ENCODE data around the gene SHISAL1.

SHISAL1 gene

DNA sequence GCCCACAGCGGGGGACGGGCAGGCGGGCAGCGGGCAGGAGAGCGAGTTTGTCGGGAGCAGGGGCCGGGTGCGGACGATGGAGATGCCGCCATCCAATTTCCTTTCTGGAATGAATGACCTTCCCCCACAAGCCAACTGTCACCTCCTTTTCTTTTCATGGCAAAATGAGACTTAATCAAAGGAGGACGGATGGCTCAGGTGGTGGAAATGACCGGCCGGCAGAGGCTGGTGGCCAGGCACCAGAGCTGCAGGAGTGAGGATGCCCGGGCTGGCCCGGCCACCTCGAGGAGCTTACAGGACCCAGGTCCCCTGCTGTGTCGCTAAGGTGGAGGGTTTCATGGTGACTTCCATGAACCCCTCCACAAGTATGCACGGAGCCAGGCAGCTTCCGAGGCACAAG lies 11.7 kb downstream of the SHISAL1 start:
- DNase-seq (ENCODE audit: low read depth) = no peak

DNA sequence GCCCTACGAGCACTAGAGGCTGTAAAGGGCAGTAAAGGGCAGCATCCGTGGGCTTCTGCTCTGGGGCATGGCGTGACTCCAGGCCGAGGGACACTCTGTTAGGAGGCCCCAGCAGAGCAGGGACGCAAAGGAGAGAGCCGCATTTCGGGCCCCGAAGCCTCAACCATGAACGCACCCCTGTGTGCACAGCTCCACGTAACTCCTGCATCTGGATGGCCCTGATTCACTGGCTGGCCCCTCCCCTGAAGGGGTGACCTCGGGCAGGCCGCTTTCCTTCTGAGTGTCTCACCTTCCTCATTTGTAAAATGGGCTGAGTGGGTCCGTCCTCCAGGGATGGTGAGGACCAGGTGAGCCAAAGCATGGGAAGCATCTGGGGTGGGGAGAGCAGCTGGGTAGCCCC lies 13.6 kb downstream of the SHISAL1 start:
- no peak for DNase-seq (ENCODE audit: low read depth)

DNA sequence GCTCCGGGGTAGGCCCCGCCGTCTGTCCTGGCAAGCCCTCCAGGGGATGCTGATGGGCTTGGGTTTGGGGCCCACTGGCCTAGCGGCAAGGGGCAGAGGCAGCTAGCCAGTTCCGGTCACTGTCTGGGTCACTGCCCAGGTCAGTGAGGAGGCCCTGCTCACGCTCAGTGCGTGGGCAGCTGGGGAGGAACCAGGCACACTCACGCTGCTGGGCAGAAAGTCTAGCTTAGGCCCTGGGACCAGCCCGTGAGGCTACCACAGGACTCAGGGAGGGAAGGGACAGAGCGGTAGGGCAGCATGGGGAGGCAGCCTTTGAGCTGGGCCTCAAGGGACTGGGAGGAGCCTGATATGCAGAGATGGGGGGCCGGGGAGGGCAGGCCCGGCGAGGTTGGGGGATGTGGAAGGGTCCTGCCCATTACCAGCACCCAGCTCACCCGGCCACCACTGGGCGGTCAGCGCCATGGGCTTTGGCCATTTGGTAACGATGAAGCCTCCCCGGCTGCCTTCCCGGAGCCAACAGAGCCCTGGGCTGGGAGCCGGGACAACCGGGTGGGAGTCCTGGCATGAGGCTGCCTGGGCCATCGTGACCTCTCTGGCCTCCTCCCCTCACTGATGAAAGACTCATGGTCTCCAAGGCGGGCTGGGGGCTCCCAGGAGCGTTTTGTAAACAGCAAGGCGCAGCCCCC lies 14.2 kb downstream of the SHISAL1 start:
- DNase-seq (ENCODE audit: low read depth) = no peak

DNA sequence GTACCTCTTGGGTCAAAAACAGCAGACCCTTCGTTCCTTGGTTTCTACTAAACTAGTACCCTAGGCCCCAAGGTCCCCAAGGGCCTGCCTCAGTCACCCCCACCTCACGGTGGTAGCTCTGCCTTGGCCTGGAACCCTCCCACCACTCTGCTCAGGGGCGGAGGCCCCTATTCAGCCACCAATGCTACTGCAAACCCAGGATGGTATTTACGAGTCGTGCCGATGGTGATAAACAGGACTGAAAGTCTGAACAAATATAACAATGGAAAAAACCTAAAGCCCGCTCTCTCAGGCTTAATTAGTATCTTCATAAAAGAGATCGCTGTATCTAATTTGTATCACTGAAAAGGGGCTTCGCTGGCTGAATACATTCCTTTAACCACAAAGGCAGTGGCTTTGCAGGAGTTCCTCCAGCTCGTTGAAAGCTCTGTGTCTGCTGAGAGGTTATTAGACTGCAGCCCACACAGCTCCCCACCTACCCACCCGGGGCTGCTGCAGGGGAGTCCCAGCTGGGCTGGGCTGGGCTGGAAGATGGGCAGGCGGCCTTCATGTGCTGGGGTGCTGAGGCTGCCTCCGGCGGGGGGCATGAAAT lies 15.2 kb downstream of the SHISAL1 start:
- no peak for DNase-seq (ENCODE audit: low read depth)

DNA sequence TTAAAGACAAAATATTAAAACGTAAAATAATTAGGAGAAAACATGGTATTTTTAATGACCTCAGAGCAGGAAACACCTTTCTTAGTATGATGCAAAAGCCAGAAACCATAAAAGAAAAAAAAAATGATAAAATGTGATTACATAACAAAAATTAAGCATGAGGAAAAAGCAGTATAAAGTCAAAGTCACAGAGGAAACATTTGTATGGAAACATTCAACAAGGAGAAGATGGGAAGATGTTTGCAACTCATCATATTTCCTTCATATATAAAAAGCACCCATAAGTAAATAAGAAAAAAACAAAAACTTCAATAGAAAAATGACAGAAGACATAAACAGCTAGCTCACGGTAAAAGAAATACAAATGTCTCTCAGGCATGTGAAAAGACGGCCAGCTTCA lies 17.3 kb downstream of the SHISAL1 start:
- no peak for DNase-seq (ENCODE audit: low read depth)

DNA sequence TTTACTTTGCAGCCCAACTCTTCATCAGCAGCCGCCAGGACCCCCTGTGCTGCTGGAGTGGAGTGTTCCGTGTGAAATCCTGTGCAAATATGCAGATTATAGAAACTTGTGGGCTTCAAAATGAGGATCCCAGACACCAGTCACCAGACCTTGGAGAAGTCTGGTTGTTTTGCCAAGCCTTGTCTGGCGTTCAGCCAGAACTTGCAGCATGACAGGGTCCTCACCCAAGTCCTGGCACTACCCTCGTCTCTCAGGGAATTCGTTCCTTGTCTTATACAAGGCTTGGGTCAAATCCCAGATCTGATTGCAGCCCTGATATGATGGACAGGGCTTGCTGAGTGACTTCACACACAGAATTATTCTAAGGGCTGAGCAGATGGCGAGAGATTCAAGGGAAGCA lies 18.9 kb downstream of the SHISAL1 start:
- DNase-seq (ENCODE audit: low read depth) = no peak

DNA sequence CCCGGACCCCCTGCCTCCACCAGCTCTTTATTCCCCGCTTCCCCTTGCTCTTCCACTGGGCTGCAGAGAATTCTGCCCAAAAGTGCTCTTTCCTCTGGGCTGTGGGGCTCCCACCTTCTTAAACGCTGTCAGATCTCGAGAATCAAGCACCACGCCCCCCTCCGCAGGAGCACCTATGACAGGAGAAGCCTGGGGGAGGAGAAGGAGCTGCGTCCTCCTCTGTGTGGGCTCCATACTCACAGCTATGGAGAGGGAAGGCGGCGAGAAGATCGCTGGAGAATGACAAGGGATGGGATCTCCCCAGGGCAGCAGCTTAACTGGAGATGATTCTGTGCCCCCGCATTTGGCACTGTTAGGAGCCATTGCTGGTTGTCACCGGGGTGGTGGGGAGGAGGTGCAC lies 19.7 kb downstream of the SHISAL1 start:
- DNase-seq (ENCODE audit: low read depth) = no peak

DNA sequence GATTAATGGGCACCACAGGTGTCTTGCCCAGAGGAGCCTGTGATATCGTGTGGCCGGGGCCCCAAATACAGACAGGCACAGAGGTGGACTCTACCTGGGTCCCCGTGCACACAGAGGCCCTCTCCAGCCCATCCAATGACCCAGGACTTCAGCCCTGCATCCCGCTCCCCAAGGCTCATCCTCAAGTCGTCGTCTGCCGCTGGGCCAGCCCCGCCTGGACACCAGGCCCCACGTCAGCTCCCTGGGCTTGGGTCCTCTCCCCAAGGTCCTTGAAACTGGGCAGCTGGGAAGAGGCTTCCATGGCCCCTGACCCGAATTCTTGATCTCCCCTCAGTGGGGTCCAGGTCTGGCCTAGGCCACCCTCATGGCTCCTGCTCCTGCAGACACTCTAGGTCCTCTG lies 20.2 kb downstream of the SHISAL1 start:
- no peak for DNase-seq (ENCODE audit: low read depth)

DNA sequence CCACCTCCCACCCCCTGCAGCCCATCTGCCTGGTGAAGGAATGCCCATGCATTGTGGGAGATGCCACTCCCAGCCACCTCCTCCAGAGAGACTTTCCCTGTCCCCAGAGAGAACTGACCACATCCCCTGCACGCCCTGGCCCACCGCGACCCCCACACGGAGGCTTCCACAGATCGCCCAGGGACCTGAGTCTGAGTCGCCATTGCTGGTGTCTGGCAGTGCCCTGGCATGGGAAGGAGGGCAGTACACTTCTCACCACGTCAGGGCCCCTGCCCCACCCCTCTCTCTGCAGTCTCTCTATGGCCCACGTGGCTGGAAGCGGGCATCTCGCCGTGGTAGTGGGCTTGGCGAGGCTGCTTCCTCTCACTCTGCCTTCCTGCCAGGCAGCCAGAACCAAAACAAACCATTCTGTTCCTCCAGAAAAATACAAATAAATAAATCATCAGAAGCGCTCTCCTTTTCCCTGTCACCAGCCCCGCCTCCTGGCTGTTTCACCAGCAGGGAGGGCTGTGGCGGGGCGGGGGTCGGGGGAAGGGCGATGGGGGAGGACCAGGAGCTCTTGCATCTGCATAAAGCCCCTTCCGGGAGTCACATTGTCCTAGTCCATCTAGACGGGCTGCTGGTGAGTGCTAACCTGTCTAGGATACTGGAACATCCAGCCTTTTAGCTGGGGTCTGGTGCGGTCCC lies 20.9 kb downstream of the SHISAL1 start:
- DNase-seq (ENCODE audit: low read depth) = no peak

DNA sequence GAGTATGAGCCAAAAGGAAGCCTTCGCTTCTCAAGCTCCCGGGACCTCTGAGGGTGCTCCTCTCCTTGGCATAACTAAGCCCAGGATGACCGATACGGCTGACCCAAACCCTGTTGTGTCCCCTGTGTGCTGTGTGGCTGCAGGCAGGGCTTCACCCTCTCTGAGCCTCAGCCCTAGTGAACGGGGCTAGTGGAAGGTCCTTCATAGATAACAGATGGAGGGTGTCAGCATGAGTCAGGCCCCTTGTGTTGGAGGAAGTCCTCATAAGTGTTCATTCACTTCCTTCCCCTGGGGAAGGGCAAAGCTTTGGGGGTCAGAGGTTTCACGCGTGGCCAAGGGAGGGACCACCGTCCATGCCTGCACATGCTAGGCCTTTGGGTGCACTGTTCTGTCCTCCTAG lies 21.5 kb downstream of the SHISAL1 start:
- no peak for DNase-seq (ENCODE audit: low read depth)

DNA sequence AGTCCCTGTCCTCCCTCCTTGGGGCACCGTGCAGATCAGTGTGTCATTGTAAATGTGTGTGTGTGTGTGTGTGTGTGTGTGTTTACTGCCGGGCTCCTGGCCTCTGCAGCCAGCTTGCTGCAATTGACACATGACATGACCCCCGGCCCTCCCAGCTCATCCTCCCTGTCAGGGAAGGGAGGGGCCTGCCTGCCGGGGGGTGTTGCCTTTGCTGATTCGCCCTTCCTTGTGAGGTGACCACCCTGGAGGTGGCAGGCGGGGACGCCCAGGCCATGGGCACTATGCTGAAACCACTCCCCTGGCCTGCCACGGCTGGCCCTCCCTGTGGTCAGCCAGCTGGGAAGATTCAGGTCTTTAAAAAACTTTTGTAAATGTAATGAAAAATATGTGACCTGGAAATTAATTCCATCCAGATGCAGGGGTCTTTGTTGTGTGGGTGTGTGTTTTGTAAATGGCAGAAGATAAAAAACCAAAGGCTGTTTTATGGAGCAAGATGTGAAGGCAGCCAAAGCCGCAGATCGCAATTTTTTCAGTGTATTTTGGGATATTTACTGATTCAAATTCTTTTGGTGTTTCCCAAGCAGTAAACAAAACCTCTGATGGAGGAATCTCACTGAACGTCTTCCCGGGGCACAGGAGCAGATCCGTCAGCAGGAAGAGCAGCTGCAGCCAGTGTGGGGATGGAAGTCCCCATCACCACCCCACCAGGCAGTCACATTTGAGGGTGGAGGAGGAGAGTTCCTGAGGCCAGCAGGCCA lies 23.2 kb downstream of the SHISAL1 start:
- DNase-seq (ENCODE audit: low read depth) = no peak

DNA sequence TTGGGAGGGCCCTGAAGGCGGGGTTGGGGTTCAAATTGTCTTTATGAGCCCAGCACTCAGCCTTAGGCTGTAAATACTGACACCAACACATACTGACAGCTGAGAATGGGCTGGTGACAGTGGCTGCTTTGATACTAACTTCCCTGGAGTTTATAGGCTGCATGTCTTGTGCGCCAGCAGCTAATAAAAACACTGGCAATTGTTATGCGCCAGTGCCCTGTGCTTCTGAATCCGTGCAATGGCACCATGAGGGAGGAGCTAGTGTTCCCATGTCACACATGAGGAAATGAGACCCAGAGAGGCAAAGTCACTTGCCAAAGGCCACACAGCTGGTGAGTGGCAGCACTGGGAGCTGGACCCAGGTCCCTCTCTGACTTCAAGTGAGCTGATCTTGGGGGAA lies 23.8 kb downstream of the SHISAL1 start:
- DNase-seq (ENCODE audit: low read depth) = no peak

DNA sequence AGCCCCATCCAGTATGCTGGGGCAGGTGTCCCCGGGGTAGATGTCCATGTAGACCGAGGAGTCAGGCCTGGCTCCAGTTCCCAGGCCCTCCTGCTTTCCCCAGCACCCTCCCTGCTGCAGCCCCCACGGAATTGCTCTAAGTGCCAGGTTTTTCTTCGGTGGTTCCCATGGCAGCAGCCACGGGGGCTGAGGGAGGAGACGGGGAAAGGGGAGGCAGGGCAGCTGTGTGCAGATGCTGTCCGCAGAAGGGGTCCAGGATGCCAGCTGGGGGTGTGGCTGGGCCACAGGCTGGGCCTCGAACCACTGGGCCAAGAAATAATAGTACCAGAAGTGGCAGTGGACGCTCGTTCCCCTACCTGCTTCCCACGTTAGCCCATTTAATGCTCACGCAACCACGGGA lies 25.0 kb downstream of the SHISAL1 start:
- no peak for DNase-seq (ENCODE audit: low read depth)

DNA sequence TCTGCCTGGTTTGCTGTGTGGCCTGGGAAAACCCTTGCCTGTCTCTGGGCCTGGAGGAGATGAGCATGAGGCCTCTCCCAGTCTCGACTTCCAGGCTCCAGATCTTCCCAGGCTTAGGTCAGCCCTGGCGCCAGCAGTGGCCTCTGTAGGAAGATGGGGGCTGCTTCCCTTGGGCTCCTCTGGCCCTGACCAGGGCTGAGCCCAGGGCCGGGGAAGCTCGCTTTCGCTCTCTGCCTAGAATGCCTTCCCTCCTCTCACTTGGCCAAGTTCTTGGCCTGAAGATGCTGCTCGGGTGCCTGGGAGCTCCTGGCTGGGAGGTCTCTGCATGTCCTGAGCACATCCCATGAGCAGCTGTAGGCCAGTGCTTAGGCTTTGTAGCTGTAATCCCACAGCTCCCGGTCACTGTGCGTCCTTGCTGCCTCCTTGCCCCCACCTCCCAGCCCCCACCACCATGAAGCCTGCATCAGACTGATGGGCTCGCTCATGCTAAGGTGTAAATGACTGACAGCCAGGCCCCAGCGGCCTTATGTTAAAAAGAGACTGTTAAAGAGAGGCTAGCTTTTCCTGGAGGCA lies 25.5 kb downstream of the SHISAL1 start:
- DNase-seq (ENCODE audit: low read depth) = no peak

DNA sequence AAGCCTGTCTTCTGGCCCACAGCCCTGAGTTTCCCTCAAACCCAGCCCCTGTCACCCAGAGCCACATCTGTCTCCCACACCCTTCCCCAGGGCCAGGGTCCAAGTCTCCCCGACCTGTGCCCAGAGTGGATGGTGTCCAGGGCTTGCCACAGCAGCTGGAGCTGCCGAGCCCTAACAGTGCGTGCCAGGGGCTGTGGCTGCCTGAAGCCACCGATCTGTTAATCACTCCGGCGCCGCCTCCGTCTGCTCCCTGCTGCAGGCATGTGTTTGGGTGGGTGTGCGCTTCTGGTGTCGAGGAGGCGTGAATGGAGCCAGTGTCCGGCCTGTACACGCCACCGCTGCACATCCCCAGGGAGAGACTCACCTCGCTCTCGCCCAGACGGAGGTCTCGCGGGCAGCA lies 26.1 kb downstream of the SHISAL1 start:
- no peak for DNase-seq (ENCODE audit: low read depth)

DNA sequence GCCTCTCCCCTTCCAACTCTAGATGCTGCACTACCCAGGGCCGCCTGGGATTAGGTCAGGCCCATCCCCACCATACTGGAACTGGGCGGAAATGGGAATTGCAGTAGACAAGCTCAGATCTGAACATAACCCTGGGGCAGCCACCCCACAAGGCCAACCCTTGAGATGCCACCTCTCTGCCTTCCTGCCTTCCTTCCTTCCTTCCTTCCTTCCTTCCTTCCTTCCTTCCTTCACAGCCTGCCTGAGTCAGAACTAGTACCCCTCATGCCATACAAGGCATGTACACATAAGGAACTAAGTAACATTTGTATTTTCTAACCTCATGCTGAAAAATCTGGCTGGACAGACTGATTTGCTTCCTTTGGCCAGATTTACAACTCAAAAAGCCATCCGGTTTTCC lies 28.0 kb downstream of the SHISAL1 start:
- no peak for DNase-seq (ENCODE audit: low read depth)

DNA sequence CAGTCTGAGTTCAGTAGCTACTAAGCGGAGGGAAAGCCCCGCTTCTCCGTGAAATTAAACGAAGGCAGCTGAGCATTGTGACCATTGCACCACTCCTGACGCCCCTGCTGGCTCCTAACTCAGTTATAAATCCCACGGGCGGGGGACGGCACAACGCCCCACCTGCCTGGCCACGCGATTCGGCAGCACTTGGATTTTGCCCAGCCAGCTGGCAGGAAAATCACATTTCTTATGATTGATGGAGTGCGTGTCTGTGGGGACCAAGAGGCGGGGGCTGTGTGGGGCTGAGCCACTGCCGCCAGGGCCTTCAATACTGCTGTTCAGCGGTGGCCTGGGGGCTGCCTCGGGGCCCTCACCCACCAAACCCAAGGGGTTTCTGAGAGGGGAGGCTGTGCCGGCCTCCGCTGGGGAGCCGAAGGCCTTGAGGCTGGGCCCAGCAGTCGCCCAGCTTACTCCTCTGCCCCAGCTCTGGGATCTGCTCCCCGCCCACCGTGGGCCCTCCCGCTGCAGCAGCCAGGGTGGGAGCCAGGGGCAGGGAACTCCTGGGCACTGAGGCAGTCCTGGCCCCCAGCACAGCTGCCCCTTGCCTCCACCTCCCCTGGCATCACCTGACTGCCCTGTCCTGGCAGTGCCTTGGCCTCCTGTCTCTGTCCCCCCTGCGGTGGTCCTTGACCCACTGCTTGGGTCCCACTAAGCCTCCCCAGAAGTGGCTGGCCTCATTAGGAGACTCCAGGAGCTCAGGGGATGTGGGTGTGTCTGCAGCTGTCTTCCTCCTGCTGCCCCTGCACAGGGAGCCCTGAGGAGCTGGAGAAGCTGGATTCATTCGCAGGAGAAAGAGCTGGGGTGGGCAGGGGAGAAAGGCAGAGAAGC lies 30.7 kb downstream of the SHISAL1 start:
- DNase-seq (ENCODE audit: low read depth) = no peak

DNA sequence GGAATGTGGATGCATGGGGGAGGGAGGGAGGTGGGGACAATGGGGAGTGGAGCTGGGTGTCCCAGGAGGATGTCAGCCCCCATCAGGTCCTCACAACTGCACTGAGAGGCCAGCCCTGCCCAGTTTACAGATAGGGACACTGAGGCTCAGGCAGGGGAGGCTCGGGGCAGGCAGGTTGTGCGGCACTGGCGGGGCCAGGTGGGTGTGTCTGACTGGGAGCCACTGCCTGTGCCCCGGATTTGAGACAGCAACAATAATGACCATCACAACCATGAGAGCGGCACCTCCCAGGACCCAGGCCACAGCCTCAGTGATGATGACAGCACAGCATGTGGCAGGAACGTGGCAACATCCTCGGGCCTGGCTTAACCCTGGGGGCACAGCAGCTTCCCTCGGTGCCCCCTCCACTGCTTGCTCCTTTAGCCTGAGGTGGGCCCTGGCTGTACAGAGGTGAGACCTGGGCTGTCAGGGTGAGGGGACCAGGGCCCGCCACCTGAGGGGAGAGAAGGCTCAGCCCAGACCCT lies 32.0 kb downstream of the SHISAL1 start:
- DNase-seq (ENCODE audit: low read depth) = no peak

DNA sequence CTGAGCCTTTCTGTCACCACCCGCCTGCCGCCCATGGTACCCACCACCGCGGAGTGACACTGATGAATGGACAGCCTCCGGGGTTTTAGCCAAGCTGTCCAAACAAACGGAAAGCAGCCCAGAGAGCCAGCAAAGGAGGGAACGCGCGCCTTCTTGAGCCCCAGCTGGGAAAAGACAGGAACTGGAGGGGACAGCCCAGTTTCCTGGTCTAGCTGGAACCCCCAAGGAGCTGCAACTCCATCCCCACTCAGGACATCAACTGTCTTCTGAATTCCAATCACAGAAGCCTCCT lies 33.7 kb downstream of the SHISAL1 start:
- no peak for DNase-seq (ENCODE audit: low read depth)

DNA sequence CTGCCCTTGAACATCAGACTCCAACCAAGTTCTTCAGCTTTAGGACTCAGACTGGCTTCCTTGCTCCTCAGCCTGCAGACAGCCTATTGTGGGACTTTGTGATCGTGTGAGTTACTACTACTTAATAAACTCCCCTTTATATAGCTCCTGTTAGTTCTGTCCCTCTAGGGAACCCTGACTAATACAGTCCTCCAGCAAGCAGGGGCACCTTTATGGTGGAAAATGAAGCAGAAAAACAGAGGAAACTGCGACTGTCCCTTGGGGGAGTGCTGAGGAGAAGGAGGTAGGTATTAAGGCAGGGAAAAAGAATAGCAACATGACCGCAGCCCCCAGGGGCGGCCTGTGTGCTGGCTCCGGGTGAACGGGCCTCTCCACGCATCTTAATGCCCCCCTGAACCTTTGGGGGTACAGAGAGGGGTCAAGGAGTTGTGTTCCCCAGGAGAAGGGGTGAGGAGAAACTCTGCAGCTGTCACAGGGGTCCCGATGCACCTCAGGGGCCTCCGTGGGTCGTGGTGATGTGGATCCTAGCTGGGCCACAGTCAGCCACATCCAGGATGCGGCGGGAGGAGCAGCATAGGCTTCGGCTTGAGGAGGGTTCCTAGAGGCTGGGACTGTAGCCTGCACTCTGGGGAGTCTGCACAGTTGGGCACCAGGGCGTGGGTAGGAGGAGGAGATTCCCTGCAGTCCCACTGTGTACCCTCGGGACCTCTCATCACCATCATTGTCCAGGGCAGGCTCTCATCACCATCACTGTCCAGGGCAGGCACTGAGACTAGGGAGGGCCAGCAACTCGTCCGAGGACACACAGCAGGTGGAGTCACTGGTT lies 34.3 kb downstream of the SHISAL1 start:
- DNase-seq (ENCODE audit: low read depth) = no peak

All from HS-27A (cell line).